ENCODE data around the gene TUBA1B. TPM values are rescaled to one million over a fixed set of nuclear protein-coding genes. Genes with fewer than 3 reads are reported as not detected.

Gene TUBA1B
- total RNA-seq, 1 experiment from 2014 or later: 2,063 TPM

GRCh38 chr12:49094160-49094974 lies 36.8 kb downstream of the TUBA1B start, which contains the start of gene DHH:
TSS of gene DHH (minus strand) at chr12:49094801. CDS start at chr12:49094512, 289 bp downstream.
- H3K14ac ChIP-seq (ENCODE audit: insufficient read depth, low read length): no peak within 1 kb of the TSS; the same call in 1 of the 2 replicates
- H4K5ac ChIP-seq (ENCODE audit: insufficient read length, low read depth, low read length): no peak within 1 kb of the TSS
- peak within 1 kb of the TSS; percentile 79 for H3K4me2 ChIP-seq (ENCODE audit: insufficient read depth, insufficient read length, low read length)
- Mint-ChIP-seq H3K9me3 (no peaks in the 10 kb centered on the region; a peak in 1 of 5 replicates), H3K36me3 (ENCODE audit: insufficient read depth in 1 of 3, low read depth in 3 of 3) (peaks cover 2 to 23% (median 12%) of the 10 kb centered on the region in 3 experiments; a peak in 5 of 7 replicates), H3K4me1 (peaks cover 29 to 51% of the 10 kb centered on the region in 2 experiments), H3K27me3 (ENCODE audit: low read depth) (peaks cover 66% of the 10 kb centered on the region), H3K27ac (no peak within 1 kb of the TSS), H3K4me3 (peak within 1 kb of the TSS; percentile 34 to 74)
- H3K23ac ChIP-seq (ENCODE audit: insufficient read length, low read depth, low read length): no peak within 1 kb of the TSS
- no peaks in the 10 kb centered on the region for H3K79me2 ChIP-seq (ENCODE audit: insufficient read depth, low read length)
- no peak within 1 kb of the TSS for H2BK120ac ChIP-seq (ENCODE audit: low read depth, low read length, poor library complexity, severe bottlenecking)
- no peak within 1 kb of the TSS for H2BK15ac ChIP-seq (ENCODE audit: low read depth, low read length)
- no peak within 1 kb of the TSS for H2BK20ac ChIP-seq (ENCODE audit: low read depth, low read length, poor library complexity, severe bottlenecking)
- no peak for TF ChIP-seq CTCF (conservative IDR thresholded peaks at IDR 0.05)
- peaks cover 4% of the 10 kb centered on the region for H4K20me1 ChIP-seq (ENCODE audit: control insufficient read depth, insufficient read depth, insufficient read length)
- H3K56ac ChIP-seq (ENCODE audit: insufficient read length, low read depth, low read length): no peak within 1 kb of the TSS
- no CpG with 5 or more reads among the region's 49 CpGs for WGBS (ENCODE audit: extremely low coverage, insufficient read length, low lambda C conversion rate)
- H3K79me1 ChIP-seq (ENCODE audit: insufficient read depth, low read depth, low read length, poor library complexity, severe bottlenecking): no peaks in the 10 kb centered on the region
- H3K4ac ChIP-seq (ENCODE audit: low read depth, low read length): no peak within 1 kb of the TSS
- DNase-seq: peak; percentile 80
- peaks cover 53% of the 10 kb centered on the region for H3K27me3 ChIP-seq (ENCODE audit: insufficient read depth, low read length)
- H4K91ac ChIP-seq (ENCODE audit: insufficient read length, low read depth, low read length): no peak within 1 kb of the TSS
- no peak within 1 kb of the TSS for H2BK12ac ChIP-seq (ENCODE audit: insufficient read length, low read depth, low read length)
- H2AFZ ChIP-seq (ENCODE audit: low read length): no peak within 1 kb of the TSS
- H2AK5ac ChIP-seq (ENCODE audit: insufficient read length, low read length): no peak within 1 kb of the TSS
- no peak within 1 kb of the TSS for H3T11ph ChIP-seq (ENCODE audit: low read length)
- no peaks in the 10 kb centered on the region for H3K9me3 ChIP-seq (ENCODE audit: control insufficient read depth, low read depth, low read length)
- H3K27ac ChIP-seq (ENCODE audit: insufficient read length, low read depth, low read length): no peak within 1 kb of the TSS
- no peak within 1 kb of the TSS for H3K18ac ChIP-seq (ENCODE audit: insufficient read length, low read depth, low read length)
- no peaks in the 10 kb centered on the region for H3K4me1 ChIP-seq (ENCODE audit: insufficient read depth, low read length)
- H3K23me2 ChIP-seq (ENCODE audit: insufficient read length, low read depth, low read length, poor library complexity, severe bottlenecking): peaks cover 12% of the 10 kb centered on the region
- no peak within 1 kb of the TSS for H2BK5ac ChIP-seq (ENCODE audit: insufficient read length, low read length)
- no peak within 1 kb of the TSS for H4K8ac ChIP-seq (replicated peaks; ENCODE audit: insufficient read length, low read depth, low read length)
- no peak within 1 kb of the TSS for H3K9ac ChIP-seq (ENCODE audit: extremely low read depth, insufficient read length, low read length)
